GM12875 (cell line): Measurements from ENCODE around the gene RNF144A.
A peak's percentile ranks its signal among the peaks of the same experiment; 100 is the strongest.

Experiments used
- H3K4me3 ChIP-seq: one replicate; pipeline ENCODE4 v1.5.1; 2011; ENCODE audit warnings: low read depth, low read length, control low read depth
- TF ChIP-seq, protein P1 (sequence below): IDR thresholded peaks from 2 replicates; pipeline ENCODE4 v1.5.1; 2011; ENCODE audit warnings: low read depth, mild to moderate bottlenecking, control low read depth, inconsistent platforms, low read length, moderate library complexity, borderline replicate concordance; ENCODE audit not compliant: insufficient read depth

Gene RNF144A

DNA sequence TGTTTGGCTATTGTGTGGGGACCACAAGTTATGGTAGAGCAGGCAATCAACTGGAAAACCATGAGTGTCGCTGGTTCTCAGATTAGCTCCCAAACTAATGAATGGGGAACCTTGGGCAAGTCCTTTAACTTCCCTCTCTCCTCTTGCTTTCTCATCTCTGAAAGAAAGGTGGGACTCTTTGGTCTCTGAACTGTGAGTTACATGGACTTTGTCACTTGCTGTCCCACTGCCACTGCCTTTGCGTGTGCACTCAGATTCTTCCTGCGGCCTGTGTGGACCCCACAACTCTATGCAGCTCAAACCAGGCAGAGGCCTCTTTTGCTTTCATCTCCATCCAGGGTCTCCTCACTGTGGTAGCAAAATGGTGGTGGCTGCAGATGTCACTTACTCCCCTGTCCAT, 86.7 kb downstream of the RNF144A start:
- H3K4me3 ChIP-seq, result no peak overlapping the region
- TF ChIP-seq, protein P1, sequence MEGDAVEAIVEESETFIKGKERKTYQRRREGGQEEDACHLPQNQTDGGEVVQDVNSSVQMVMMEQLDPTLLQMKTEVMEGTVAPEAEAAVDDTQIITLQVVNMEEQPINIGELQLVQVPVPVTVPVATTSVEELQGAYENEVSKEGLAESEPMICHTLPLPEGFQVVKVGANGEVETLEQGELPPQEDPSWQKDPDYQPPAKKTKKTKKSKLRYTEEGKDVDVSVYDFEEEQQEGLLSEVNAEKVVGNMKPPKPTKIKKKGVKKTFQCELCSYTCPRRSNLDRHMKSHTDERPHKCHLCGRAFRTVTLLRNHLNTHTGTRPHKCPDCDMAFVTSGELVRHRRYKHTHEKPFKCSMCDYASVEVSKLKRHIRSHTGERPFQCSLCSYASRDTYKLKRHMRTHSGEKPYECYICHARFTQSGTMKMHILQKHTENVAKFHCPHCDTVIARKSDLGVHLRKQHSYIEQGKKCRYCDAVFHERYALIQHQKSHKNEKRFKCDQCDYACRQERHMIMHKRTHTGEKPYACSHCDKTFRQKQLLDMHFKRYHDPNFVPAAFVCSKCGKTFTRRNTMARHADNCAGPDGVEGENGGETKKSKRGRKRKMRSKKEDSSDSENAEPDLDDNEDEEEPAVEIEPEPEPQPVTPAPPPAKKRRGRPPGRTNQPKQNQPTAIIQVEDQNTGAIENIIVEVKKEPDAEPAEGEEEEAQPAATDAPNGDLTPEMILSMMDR, result no peak

DNA sequence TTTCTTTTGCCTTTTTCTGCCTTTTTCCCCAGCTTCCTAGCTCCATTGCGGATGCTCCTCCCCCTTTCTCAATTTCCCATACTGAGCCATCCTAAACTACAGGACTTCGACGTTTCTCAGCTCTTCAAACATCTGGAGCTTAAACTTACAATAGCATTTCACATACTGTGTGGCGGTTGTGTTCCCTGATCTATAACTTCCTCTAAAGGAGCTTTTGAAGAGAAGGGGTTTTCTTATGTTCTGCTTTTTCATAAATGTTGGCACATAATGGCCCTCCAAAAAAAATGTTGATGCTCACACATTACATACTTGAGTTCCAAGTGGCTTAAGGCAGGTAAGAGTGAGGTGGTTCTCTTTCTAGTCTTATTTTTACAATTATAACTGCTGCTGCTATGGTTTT, 87.4 kb downstream of the RNF144A start:
- H3K4me3 ChIP-seq, result no peak overlapping the region
- TF ChIP-seq, protein P1, result no peak

DNA sequence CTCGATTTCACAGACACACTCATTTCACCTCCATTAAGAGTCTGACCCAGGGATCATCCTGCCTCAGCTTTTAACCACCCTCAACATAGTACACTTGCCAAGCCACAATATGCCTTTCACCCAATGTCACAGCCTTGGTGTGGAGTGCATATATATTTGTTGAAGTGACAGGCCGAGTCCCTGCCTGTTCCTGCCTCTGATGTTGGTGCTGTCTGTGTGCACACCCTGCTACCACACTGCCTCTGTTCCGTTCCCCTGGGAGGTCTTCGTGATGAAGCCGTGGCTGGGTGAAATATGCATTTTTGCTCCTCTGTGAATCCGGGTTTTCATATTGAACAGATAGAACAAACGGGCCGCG, 90.3 kb downstream of the RNF144A start:
- TF ChIP-seq, protein P1, result no peak
- no peak overlapping the region for H3K4me3 ChIP-seq

DNA sequence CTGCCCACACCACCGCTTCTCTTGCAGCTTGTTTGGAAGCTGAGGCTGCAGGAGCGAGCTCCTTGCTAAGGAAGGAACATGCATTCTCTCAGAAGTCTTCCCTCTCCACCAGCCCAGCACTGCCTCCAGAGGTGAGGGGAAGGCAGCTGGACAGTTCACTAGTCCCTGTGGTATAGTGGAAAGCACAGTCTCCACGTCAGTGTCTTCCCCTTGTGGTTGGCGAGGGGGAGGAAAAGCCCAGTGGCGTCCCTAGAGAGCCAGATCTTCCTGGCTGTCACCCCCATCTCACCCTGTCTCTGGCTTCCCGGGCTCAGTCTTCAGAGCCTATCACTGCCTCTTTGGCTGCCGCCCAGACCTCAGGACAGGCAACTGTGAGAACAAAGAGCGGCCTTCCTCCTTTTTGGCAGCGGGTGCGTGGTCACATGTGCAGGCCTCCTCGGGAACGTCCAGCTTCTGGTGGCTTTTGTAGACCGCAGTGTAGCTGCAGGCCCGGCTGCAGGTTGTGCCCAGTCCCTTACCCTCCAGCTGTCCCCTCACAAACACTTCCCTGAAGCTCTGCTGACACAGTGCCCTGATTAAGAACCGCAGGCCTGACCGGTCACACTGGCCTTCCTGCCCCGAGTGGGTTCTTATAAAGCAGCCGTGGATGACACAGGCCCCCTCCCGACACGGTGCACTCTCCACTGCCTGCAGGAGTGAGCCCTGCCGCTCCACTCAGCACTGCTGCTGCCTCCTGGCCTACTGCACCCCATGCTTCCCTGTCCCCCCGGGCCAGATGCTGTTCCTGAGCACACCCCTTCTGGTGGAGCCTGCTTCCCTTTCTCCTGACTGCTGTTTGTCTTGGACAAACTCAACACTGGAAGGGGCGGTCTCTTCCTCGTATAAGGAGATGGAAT, 90.9 kb downstream of the RNF144A start:
- H3K4me3 ChIP-seq, result no peak overlapping the region
- TF ChIP-seq, protein P1, result 0 out of 2 replicates have a peak, but pooled peaks have one; percentile 13

DNA sequence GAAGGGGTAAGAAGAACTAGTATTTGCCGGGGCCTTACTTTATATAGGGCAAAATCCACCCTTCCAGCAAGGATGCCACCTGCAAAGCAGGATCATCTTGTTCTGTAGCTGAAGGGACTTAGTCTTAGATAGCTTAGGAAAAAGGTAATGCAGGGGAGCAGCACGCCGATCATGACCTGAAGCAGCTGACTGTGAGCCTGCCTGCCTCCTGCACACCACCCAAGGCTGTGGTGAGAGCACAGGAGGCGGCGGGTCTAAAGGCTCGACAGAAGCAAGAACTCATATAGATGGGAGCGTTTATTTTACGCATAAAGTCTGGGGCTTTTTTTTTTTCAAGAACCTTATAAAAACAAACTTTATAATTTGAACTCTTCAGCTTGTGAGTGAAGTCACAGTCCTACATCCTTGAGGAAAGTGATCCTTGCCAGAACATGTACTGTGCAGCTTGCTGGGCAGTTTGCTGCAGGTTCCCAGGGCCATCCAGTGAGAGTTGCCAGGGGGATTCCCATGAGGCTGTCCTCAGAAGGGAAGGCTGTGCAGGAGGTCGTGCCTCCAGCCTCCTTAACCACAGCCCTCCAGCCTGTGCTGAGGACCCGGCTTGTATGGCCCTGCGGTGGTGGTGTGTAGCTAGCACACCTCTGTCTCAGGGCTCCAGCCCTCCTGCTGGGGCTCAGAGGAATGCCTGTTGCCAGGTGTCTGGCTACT, 92.1 kb downstream of the RNF144A start:
- H3K4me3 ChIP-seq, result no peak overlapping the region
- TF ChIP-seq, protein P1, result no peak

DNA sequence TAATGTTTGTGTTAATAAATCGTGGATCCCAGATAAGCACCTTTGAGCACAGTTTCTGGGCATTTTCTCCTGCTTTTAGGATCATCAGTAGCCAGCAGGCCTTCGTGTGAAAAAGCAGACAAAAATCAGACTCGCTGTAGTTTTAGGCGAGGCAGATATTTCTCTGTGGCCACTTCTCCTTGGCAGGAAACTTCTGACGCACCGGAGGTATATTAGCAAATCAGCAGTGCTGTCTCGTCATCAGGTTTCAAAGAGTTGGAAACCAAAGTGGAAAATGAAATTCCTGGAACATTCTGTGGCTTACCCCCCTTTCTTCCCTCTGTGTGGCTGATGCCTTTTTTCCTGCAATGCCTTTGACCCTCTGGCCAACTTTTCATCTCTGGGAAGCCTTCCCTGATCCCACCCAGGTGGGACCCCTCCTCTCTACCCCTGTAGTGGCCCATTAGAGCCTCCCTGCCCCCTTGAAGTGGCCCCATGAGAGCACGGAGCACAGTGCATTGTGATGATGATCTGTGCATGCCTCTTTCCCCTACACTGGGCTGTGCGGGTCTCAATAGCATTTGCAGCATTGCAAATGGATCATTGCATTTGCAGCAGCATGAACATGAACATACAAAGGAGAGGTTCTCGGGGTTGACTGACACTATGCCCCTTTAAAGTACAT, 93.3 kb downstream of the RNF144A start:
- no peak overlapping the region for H3K4me3 ChIP-seq
- TF ChIP-seq, protein P1, result no peak
